ENCODE measurements around the gene UBQLNL. TPM values are rescaled to one million over a fixed set of nuclear protein-coding genes. Genes with fewer than 3 reads are reported as not detected.

Gene UBQLNL
- total and polyA plus RNA-seq, 10 of the 15 experiments (the other 5 are each of a cell fraction or from before 2014, with no cell fraction given), result 0.13 to 1.6 (median 0.37) TPM

DNA sequence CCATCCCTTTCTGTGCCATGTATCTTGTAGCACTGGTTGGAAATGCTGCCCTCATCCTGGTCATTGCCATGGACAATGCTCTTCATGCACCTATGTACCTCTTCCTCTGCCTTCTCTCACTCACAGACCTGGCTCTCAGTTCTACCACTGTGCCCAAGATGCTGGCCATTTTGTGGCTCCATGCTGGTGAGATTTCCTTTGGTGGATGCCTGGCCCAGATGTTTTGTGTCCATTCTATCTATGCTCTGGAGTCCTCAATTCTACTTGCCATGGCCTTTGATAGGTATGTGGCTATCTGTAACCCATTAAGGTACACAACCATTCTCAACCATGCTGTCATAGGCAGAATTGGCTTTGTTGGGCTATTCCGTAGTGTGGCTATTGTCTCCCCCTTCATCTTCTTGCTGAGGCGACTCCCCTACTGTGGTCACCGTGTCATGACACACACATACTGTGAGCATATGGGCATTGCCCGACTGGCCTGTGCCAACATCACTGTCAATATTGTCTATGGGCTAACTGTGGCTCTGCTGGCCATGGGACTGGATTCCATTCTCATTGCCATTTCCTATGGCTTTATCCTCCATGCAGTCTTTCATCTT, 27.6 kb downstream of the UBQLNL start:
- in situ Hi-C loops (cut with MboI), result no loop called here
- H3K79me2 ChIP-seq (ENCODE audit: control insufficient read depth, insufficient read depth, low read length), result no peaks in the 10 kb centered on the region
- no peak for TF ChIP-seq CEBPB (IDR thresholded peaks at IDR 0.05; ENCODE audit: borderline replicate concordance in 1 of 2, low read depth in 2 of 2, low read length in 2 of 2)
- no peak for TF ChIP-seq CHD2 (IDR thresholded peaks at IDR 0.05; ENCODE audit: borderline replicate concordance, low read depth, low read length)
- no peak for TF ChIP-seq TCF12 (IDR thresholded peaks at IDR 0.05; ENCODE audit: low read depth, low read length)
- TF ChIP-seq SIX5 (IDR thresholded peaks at IDR 0.05; ENCODE audit: low read depth, low read length, severe bottlenecking), result no peak
- TF ChIP-seq, protein P1, sequence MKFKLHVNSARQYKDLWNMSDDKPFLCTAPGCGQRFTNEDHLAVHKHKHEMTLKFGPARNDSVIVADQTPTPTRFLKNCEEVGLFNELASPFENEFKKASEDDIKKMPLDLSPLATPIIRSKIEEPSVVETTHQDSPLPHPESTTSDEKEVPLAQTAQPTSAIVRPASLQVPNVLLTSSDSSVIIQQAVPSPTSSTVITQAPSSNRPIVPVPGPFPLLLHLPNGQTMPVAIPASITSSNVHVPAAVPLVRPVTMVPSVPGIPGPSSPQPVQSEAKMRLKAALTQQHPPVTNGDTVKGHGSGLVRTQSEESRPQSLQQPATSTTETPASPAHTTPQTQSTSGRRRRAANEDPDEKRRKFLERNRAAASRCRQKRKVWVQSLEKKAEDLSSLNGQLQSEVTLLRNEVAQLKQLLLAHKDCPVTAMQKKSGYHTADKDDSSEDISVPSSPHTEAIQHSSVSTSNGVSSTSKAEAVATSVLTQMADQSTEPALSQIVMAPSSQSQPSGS (IDR thresholded peaks at IDR 0.05; ENCODE audit: low read length), result no peak
- H3K4me1 ChIP-seq (ENCODE audit: control insufficient read depth, insufficient read depth, low read length), result no peaks in the 10 kb centered on the region
- no peaks in the 10 kb centered on the region for H4K20me1 ChIP-seq (ENCODE audit: control insufficient read depth, insufficient read depth)
- BruUV-seq (replicated peaks), result no TSS peak
- intact Hi-C loops (cut with micrococcal nuclease; ENCODE audit: unreplicated experiment), result no loop called here
- no peak overlapping the region for H2AFZ ChIP-seq (ENCODE audit: control insufficient read depth, low read depth, low read length)
- H3K27me3 ChIP-seq (replicated peaks in 1 of 2; ENCODE audit: control insufficient read depth in 2 of 2, insufficient read depth in 2 of 2, low read length in 1 of 2), result no peaks in the 10 kb centered on the region; a peak in 1 of 4 replicates
- FAIRE-seq (no peak), DNase-seq (ENCODE audit: low read depth, low spot score) (no peak), ATAC-seq (no peak)
- SMC1A ChIA-PET (ENCODE audit: uncharacterized antibody, unreplicated experiment), result no interaction called here
- CTCF ChIA-PET, result no interaction called here
- no peak overlapping the region for H3K27ac ChIP-seq (ENCODE audit: control insufficient read depth, insufficient read depth)
- no peak overlapping the region for H3K4me2 ChIP-seq (ENCODE audit: control insufficient read depth, insufficient read depth)
- WGBS (ENCODE audit: insufficient coverage, insufficient replicate concordance, low lambda C conversion rate, missing lambda C conversion rate), result 51% methylated on average over 4 of the region's 4 CpGs
- no peak overlapping the region for H3K9ac ChIP-seq (ENCODE audit: control insufficient read depth, insufficient read depth, low read length)
- POLR2A ChIA-PET, result no interaction called here
- RAD21 ChIA-PET (ENCODE audit: unreplicated experiment), result no interaction called here
- no peak overlapping the region for H3K4me3 ChIP-seq
- no peaks in the 10 kb centered on the region for H3K36me3 ChIP-seq (ENCODE audit: control insufficient read depth in 2 of 2, insufficient read depth in 2 of 2, low read length in 1 of 2)
- H3K9me3 ChIP-seq (replicated peaks; ENCODE audit: control insufficient read depth, insufficient read depth, low read length), result no peaks in the 10 kb centered on the region

DNA sequence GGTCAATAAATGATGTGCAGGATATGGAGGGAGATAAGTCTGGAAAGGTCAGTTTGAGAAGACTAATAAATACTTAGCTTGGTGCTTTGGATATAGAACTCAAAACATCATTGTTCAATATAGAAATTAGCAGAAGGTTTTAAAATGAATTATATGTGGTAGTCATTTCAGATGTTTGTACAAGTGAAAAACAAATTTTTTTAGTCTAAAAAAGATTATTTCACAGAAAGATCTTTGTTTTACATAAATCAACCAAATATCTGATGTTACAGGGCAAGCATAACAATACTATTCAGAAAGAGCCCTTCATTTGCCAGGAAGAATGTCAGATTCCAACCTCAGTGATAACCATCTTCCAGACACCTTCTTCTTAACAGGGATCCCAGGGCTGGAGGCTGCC, 28.1 kb downstream of the UBQLNL start, which contains the start of gene OR52D1:
Gene OR52D1, plus strand, starts transcription at position 301 of the 400 bp plus-strand sequence. Its CDS starts 22 bp downstream, at position 323.
- Histone ChIP-seq H3K9me3 (replicated peaks; ENCODE audit: control insufficient read depth, insufficient read depth, low read length) (no peaks in the 10 kb centered on the region), H3K79me2 (ENCODE audit: control insufficient read depth, insufficient read depth, low read length) (no peaks in the 10 kb centered on the region), H4K20me1 (ENCODE audit: control insufficient read depth, insufficient read depth) (no peaks in the 10 kb centered on the region), H3K27me3 (replicated peaks in 1 of 2; ENCODE audit: control insufficient read depth in 2 of 2, insufficient read depth in 2 of 2, low read length in 1 of 2) (no peaks in the 10 kb centered on the region; a peak in 1 of 4 replicates), H3K27ac (ENCODE audit: control insufficient read depth, insufficient read depth) (no peak within 1 kb of the TSS), H3K9ac (ENCODE audit: control insufficient read depth, insufficient read depth, low read length) (no peak within 1 kb of the TSS), H3K36me3 (ENCODE audit: control insufficient read depth in 2 of 2, insufficient read depth in 2 of 2, low read length in 1 of 2) (no peaks in the 10 kb centered on the region), H3K4me1 (ENCODE audit: control insufficient read depth, insufficient read depth, low read length) (no peaks in the 10 kb centered on the region), H2AFZ (ENCODE audit: control insufficient read depth, low read depth, low read length) (no peak within 1 kb of the TSS), H3K4me2 (ENCODE audit: control insufficient read depth, insufficient read depth) (no peak within 1 kb of the TSS), H3K4me3 (no peak within 1 kb of the TSS)
- POLR2A ChIA-PET, result no interaction called here
- FAIRE-seq, result no peak
- in situ Hi-C loops (cut with MboI) (no loop called here), intact Hi-C loops (cut with micrococcal nuclease; ENCODE audit: unreplicated experiment) (no loop called here)
- no peak for ATAC-seq
- TF ChIP-seq, protein P1 (IDR thresholded peaks at IDR 0.05; ENCODE audit: low read length), result no peak
- no peak for TF ChIP-seq SUZ12 (IDR thresholded peaks at IDR 0.05; ENCODE audit: unreplicated experiment)
- TF ChIP-seq, protein P2, sequence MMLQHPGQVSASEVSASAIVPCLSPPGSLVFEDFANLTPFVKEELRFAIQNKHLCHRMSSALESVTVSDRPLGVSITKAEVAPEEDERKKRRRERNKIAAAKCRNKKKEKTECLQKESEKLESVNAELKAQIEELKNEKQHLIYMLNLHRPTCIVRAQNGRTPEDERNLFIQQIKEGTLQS (IDR thresholded peaks at IDR 0.05; ENCODE audit: borderline replicate concordance, extremely low read depth, low read depth, low read length), result no peak
- SMC1A ChIA-PET (ENCODE audit: uncharacterized antibody, unreplicated experiment), result no interaction called here
- no peak for DNase-seq (ENCODE audit: low read depth, low spot score)
- CTCF ChIA-PET, result no interaction called here
- RAD21 ChIA-PET (ENCODE audit: unreplicated experiment), result no interaction called here
- BruUV-seq (replicated peaks), result no TSS peak
